Fibroblast of lung (primary cell): Measurements from ENCODE around the gene OR2T4. TPM values are rescaled to one million over a fixed set of nuclear protein-coding genes. Genes with fewer than 3 reads are reported as not detected.

ENCODE experiments used
- DNase-seq, 2 donors: peaks; one replicate each; pipeline versions ENCODE4 v3.0.0 to v3.0.0-alpha.2; 2010; ENCODE audit warnings: low read depth in 2 of 2
- H2AFZ ChIP-seq: 2 replicates; pipeline ENCODE4 v1.5.1; 2012; ENCODE audit warnings: low read length, control low read depth, inconsistent platforms
- H3K27ac ChIP-seq: 2 replicates; pipeline ENCODE4 v1.5.1; 2011; ENCODE audit warnings: low read length, control low read depth; ENCODE audit not compliant: insufficient read depth
- H3K27me3 ChIP-seq: 2 replicates; pipeline ENCODE4 v1.5.1; 2011; ENCODE audit warnings: mild to moderate bottlenecking, low read length; ENCODE audit not compliant: control insufficient read depth, insufficient read depth
- H3K36me3 ChIP-seq: 2 replicates; pipeline ENCODE4 v1.5.1; 2011; ENCODE audit warnings: low read length; ENCODE audit not compliant: control insufficient read depth, insufficient read depth
- H3K4me1 ChIP-seq: 2 replicates; pipeline ENCODE4 v1.5.1; 2011; ENCODE audit warnings: low read length; ENCODE audit not compliant: control insufficient read depth, insufficient read depth; ENCODE audit errors: extremely low read depth
- H3K4me2 ChIP-seq: 2 replicates; pipeline ENCODE4 v1.5.1; 2011; ENCODE audit warnings: low read length, control low read depth; ENCODE audit not compliant: insufficient read depth; ENCODE audit errors: extremely low read depth
- H3K4me3 ChIP-seq, 4 experiments: fragments of 200-600 bp in 1 of 4; sonication (generic) in 1 of 4; replicated peaks in 1 of 4; 2 replicates each; pipeline ENCODE4 v1.5.1; 2011 to 2016; ENCODE audit warnings: low read length in 4 of 4, low read depth in 3 of 4, mild to moderate bottlenecking in 3 of 4, control low read depth in 2 of 4, inconsistent platforms in 1 of 4, mixed read lengths in 1 of 4; ENCODE audit not compliant: insufficient read depth in 1 of 4; ENCODE audit errors: control extremely low read depth in 1 of 4
- H3K79me2 ChIP-seq: 2 replicates; pipeline ENCODE4 v1.5.1; 2012; ENCODE audit warnings: mild to moderate bottlenecking, low read length, inconsistent platforms; ENCODE audit not compliant: control insufficient read depth, insufficient read depth
- H3K9ac ChIP-seq: 2 replicates; pipeline ENCODE4 v1.5.1; 2011; ENCODE audit warnings: mild to moderate bottlenecking, low read length, control low read depth; ENCODE audit not compliant: insufficient read depth
- H3K9me3 ChIP-seq: 2 replicates; pipeline ENCODE4 v1.5.1; 2012; ENCODE audit warnings: low read depth, low read length; ENCODE audit not compliant: control insufficient read depth, insufficient read depth
- H4K20me1 ChIP-seq: 2 replicates; pipeline ENCODE4 v1.5.1; 2011; ENCODE audit warnings: low read length; ENCODE audit not compliant: control insufficient read depth, insufficient read depth; ENCODE audit errors: extremely low read depth
- EZH2 ChIP-seq: IDR thresholded peaks from 2 replicates; pipeline ENCODE4 v1.5.1; 2012; ENCODE audit warnings: low read length, control low read depth, mild to moderate bottlenecking; ENCODE audit errors: missing control alignments
- polyA plus RNA-seq, 2 donors: library from polyadenylated mRNA; depleted of rRNA in 1 of 2; stranded (reverse) in 1 of 2; unstranded in 1 of 2; fragments of >200 nt; gene quantifications; 2 replicates each; pipeline ENCODE4 v1.2.1, GENCODE V29; 2011 to 2012; ENCODE audit warnings: missing spikeins in 1 of 2
- total RNA-seq: library from RNA; depleted of rRNA; stranded (reverse); fragments of >200 nt; gene quantifications from 2 replicates; pipeline ENCODE4 v1.2.1, GENCODE V29; 2014
- TF ChIP-seq, protein P1 (sequence below), 2 donors: IDR thresholded peaks in 1 of 2; conservative IDR thresholded peaks in 1 of 2; 1 replicate in 1 of 2; 2 replicates in 1 of 2; pipeline ENCODE4 v1.5.1; 2011 to 2012; ENCODE audit warnings: low read length in 2 of 2, control low read depth in 1 of 2, inconsistent platforms in 1 of 2, low read depth in 1 of 2, mild to moderate bottlenecking in 1 of 2

The OR2T4 gene
- total and polyA plus RNA-seq, 2 donors (not counting 1 experiment from before 2014, with no cell fraction given): not detected

- TF ChIP-seq, protein P1, sequence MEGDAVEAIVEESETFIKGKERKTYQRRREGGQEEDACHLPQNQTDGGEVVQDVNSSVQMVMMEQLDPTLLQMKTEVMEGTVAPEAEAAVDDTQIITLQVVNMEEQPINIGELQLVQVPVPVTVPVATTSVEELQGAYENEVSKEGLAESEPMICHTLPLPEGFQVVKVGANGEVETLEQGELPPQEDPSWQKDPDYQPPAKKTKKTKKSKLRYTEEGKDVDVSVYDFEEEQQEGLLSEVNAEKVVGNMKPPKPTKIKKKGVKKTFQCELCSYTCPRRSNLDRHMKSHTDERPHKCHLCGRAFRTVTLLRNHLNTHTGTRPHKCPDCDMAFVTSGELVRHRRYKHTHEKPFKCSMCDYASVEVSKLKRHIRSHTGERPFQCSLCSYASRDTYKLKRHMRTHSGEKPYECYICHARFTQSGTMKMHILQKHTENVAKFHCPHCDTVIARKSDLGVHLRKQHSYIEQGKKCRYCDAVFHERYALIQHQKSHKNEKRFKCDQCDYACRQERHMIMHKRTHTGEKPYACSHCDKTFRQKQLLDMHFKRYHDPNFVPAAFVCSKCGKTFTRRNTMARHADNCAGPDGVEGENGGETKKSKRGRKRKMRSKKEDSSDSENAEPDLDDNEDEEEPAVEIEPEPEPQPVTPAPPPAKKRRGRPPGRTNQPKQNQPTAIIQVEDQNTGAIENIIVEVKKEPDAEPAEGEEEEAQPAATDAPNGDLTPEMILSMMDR (conservative IDR thresholded peaks at IDR 0.05 in 1 of 2, IDR thresholded peaks at IDR 0.05 in 1 of 2; ENCODE audit: low read depth in 1 of 2, low read length in 2 of 2): no peak
- no peak for TF ChIP-seq EZH2
- Histone ChIP-seq H4K20me1 (no peaks in the 10 kb centered on the region), H3K36me3 (no peaks in the 10 kb centered on the region), H3K4me1 (no peaks in the 10 kb centered on the region), H2AFZ (no peak overlapping the region), H3K27me3 (no peaks in the 10 kb centered on the region), H3K4me3 (no peak overlapping the region), H3K27ac (no peak overlapping the region), H3K9ac (no peak overlapping the region), H3K79me2 (no peaks in the 10 kb centered on the region), H3K9me3 (no peaks in the 10 kb centered on the region), H3K4me2 (no peak overlapping the region)
- no peak for DNase-seq
Measured at GRCh38 chr1:248366609-248367008, 5.1 kb downstream of the OR2T4 start.

DNA sequence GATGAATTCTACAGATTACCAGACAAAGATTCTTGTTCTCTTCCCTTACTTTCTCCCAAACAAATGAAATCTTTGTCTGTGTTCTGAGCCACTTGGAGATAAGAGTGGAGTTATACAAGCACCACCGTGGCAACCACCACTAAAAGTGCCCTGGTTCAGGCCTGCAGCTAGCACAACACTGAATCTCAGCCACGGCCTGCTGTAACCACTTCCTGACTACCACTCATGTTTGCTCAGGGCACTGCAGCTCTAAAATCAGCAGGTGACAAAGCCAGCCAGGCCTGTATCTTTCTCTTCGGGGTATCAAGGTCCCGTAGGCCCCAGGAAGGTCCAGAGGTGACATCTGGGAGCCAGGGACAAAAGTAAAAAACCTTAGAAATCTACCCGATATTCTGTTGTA, 10.9 kb downstream of the OR2T4 start:
- Histone ChIP-seq H3K4me2 (no peak overlapping the region), H3K9me3 (no peaks in the 10 kb centered on the region), H3K4me3 (no peak overlapping the region), H2AFZ (no peak overlapping the region), H3K27me3 (no peaks in the 10 kb centered on the region), H3K27ac (no peak overlapping the region), H3K9ac (no peak overlapping the region), H3K36me3 (no peaks in the 10 kb centered on the region), H4K20me1 (no peaks in the 10 kb centered on the region), H3K79me2 (no peaks in the 10 kb centered on the region), H3K4me1 (no peaks in the 10 kb centered on the region)
- DNase-seq: no peak
- TF ChIP-seq EZH2: no peak
- TF ChIP-seq, protein P1 (conservative IDR thresholded peaks at IDR 0.05 in 1 of 2, IDR thresholded peaks at IDR 0.05 in 1 of 2; ENCODE audit: low read depth in 1 of 2, low read length in 2 of 2): no peak

DNA sequence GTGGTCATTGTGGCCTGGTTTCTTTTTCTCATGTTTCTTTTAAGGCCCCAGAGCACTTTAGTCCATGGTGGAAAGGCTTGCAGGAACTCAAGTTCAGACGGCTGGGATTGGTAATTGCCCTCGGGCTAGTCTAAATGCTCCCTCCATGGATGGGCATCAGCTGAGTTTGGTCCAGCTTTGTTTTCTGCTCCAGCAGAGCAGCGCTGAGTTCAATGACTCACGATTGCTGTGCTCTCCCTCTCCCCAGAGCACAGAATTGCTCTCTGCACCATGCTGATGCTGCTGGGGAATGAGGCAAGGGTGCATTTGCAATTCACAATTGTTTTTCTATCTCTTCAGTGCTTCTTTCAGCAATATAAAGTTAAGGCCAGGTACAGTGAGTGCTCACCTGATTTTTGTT, 12.3 kb downstream of the OR2T4 start:
- Histone ChIP-seq H4K20me1 (no peaks in the 10 kb centered on the region), H3K79me2 (no peaks in the 10 kb centered on the region), H2AFZ (no peak overlapping the region), H3K4me2 (no peak overlapping the region), H3K9ac (no peak overlapping the region), H3K36me3 (no peaks in the 10 kb centered on the region), H3K27me3 (no peaks in the 10 kb centered on the region), H3K9me3 (no peaks in the 10 kb centered on the region), H3K27ac (no peak overlapping the region), H3K4me3 (no peak overlapping the region), H3K4me1 (no peaks in the 10 kb centered on the region)
- TF ChIP-seq EZH2: no peak
- no peak for DNase-seq
